GM18873 (cell line): ENCODE data around the gene IKZF2.

ENCODE experiments used
- ATAC-seq: cut with Tn5 transposase; IDR thresholded peaks from one replicate; pipeline ENCODE4 v1.9.1; 2021; ENCODE audit warnings: mild to moderate bottlenecking, moderate library complexity, moderate number of reproducible peaks; ENCODE audit not compliant: unreplicated experiment, low FRiP score

The IKZF2 gene

GRCh38 chr2:213156717-213157116, 5.3 kb upstream of the IKZF2 start:
- ATAC-seq, result no peak

GRCh38 chr2:213152888-213153287, 1.5 kb upstream of the IKZF2 start:
- ATAC-seq, result no peak

GRCh38 chr2:213152065-213152794, 818 bp upstream of the IKZF2 start:
- ATAC-seq, result peak; percentile 8

GRCh38 chr2:213150315-213151097, 906 bp downstream of the IKZF2 start:
- no peak for ATAC-seq

GRCh38 chr2:213149949-213150314, 1.5 kb downstream of the IKZF2 start:
- no peak for ATAC-seq

- ATAC-seq, result no peak
These were observed 2.0 kb downstream of the IKZF2 start for GRCh38 chr2:213149294-213149875.

- no peak for ATAC-seq
These were observed 2.7 kb downstream of the IKZF2 start for GRCh38 chr2:213148572-213149261.

- ATAC-seq, result no peak
These were observed 3.9 kb downstream of the IKZF2 start for GRCh38 chr2:213147538-213147937.

GRCh38 chr2:213145715-213146242, 5.6 kb downstream of the IKZF2 start:
- no peak for ATAC-seq

- no peak for ATAC-seq
These were observed 14.3 kb downstream of the IKZF2 start for GRCh38 chr2:213137064-213137463.

GRCh38 chr2:213129311-213129710, 22.1 kb downstream of the IKZF2 start:
- no peak for ATAC-seq

- no peak for ATAC-seq
These were observed 25.6 kb downstream of the IKZF2 start for GRCh38 chr2:213125646-213126347.

- ATAC-seq, result no peak
These were observed 28.7 kb downstream of the IKZF2 start for GRCh38 chr2:213122725-213123124.

- ATAC-seq, result no peak
These were observed 29.7 kb downstream of the IKZF2 start for GRCh38 chr2:213121690-213122089.

- ATAC-seq, result peak; percentile 67
These were observed 32.2 kb downstream of the IKZF2 start for GRCh38 chr2:213119061-213119809.

GRCh38 chr2:213108308-213108707, 43.1 kb downstream of the IKZF2 start:
- no peak for ATAC-seq

- ATAC-seq, result no peak
These were observed 43.7 kb downstream of the IKZF2 start for GRCh38 chr2:213107728-213108127.

GRCh38 chr2:213105212-213105611, 46.2 kb downstream of the IKZF2 start:
- ATAC-seq, result no peak

GRCh38 chr2:213104903-213105202, 46.6 kb downstream of the IKZF2 start:
- no peak for ATAC-seq
